ENCODE measurements around the gene VDR. TPM values are rescaled to one million over a fixed set of nuclear protein-coding genes. Genes with fewer than 3 reads are reported as not detected.

Gene VDR
- total RNA-seq, 1 donor from 2014 or later: 0.54 TPM

DNA sequence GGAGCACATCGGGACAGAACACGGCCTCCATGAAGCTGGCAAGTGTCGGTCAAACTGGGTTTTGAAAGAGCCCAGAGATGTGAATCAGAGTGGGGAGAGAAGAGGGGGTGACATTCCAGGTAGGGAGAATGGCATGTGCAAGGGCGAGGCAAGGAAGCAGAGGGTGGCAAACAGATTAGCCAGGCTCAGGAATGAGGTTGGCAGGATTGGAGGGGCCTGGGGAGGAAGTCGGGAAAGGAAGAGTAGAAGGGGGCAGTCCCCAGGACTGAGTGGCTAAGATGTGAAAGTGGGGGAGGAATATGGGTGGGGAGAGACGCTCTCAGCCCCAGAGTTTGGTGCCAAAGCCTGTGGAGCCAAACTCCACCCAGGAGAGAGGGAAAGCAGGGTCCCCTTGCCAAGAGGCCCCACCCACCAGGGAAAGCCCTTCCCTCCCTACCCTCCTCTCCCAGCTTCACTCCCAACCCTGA, 79.6 kb downstream of the VDR start:
- Mint-ChIP-seq H3K4me3 (no peak overlapping the region), H3K9me3 (no peaks in the 10 kb centered on the region), H3K27ac (peak overlapping the region; percentile 74), H3K27me3 (ENCODE audit: low read depth) (no peaks in the 10 kb centered on the region), H3K36me3 (no peaks in the 10 kb centered on the region), H3K4me1 (peaks cover 59% of the 10 kb centered on the region)
- no peak for DNase-seq (ENCODE audit: low spot score in 2 of 2, unreplicated experiment in 2 of 2)
- TF ChIP-seq, protein P1, sequence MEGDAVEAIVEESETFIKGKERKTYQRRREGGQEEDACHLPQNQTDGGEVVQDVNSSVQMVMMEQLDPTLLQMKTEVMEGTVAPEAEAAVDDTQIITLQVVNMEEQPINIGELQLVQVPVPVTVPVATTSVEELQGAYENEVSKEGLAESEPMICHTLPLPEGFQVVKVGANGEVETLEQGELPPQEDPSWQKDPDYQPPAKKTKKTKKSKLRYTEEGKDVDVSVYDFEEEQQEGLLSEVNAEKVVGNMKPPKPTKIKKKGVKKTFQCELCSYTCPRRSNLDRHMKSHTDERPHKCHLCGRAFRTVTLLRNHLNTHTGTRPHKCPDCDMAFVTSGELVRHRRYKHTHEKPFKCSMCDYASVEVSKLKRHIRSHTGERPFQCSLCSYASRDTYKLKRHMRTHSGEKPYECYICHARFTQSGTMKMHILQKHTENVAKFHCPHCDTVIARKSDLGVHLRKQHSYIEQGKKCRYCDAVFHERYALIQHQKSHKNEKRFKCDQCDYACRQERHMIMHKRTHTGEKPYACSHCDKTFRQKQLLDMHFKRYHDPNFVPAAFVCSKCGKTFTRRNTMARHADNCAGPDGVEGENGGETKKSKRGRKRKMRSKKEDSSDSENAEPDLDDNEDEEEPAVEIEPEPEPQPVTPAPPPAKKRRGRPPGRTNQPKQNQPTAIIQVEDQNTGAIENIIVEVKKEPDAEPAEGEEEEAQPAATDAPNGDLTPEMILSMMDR (IDR thresholded peaks at IDR 0.05; ENCODE audit: unreplicated experiment): no peak

DNA sequence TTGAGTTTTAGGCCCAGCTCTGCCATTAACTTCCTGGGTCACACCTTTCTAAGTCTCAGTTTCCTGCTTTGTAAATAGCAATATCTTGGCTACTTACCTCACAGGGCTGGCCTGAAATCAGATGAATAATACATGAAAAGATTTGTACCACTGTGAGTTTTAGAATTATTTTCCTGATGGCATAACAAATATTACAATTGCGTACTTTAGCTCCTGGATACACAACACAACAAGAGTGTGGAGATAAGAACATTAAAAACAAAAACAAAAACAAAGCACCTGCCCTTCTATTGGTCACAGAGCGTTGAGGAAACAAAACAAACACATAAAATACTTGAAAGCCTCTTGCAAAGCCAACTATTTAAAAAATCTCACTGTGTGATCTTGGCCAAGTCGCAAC, 80.2 kb downstream of the VDR start:
- H3K36me3 Mint-ChIP-seq: no peaks in the 10 kb centered on the region
- no peaks in the 10 kb centered on the region for H3K27me3 Mint-ChIP-seq (ENCODE audit: low read depth)
- no peak for DNase-seq (ENCODE audit: low spot score in 2 of 2, unreplicated experiment in 2 of 2)
- peaks cover 59% of the 10 kb centered on the region for H3K4me1 Mint-ChIP-seq
- H3K9me3 Mint-ChIP-seq: no peaks in the 10 kb centered on the region
- TF ChIP-seq, protein P1 (IDR thresholded peaks at IDR 0.05; ENCODE audit: unreplicated experiment): no peak
- no peak overlapping the region for H3K4me3 Mint-ChIP-seq
- H3K27ac Mint-ChIP-seq: peak overlapping the region; percentile 74

DNA sequence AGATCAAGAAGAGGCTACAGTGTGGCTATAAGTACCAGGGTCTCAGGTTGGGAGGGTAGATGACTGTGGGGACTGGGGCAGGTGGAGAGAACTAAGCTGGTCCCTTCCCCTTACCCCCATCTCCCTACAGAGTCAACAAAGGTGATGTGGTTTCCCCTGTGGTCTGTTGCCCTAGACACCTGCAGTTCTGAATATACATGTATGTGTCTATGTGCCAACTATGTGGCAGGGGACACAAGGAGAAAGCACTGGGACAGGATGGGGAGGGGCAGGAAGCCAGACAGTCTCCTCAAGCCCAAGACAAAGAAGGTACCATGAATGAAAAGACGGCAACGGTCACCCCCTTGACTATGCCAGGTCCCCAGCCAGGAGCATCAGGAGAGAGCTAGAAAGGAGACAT, 80.6 kb downstream of the VDR start:
- Mint-ChIP-seq H3K4me3 (no peak overlapping the region), H3K27ac (peak overlapping the region; percentile 54), H3K27me3 (ENCODE audit: low read depth) (no peaks in the 10 kb centered on the region), H3K9me3 (no peaks in the 10 kb centered on the region), H3K4me1 (peaks cover 55% of the 10 kb centered on the region), H3K36me3 (no peaks in the 10 kb centered on the region)
- no peak for DNase-seq (ENCODE audit: low spot score in 2 of 2, unreplicated experiment in 2 of 2)
- TF ChIP-seq, protein P1 (IDR thresholded peaks at IDR 0.05; ENCODE audit: unreplicated experiment): no peak

DNA sequence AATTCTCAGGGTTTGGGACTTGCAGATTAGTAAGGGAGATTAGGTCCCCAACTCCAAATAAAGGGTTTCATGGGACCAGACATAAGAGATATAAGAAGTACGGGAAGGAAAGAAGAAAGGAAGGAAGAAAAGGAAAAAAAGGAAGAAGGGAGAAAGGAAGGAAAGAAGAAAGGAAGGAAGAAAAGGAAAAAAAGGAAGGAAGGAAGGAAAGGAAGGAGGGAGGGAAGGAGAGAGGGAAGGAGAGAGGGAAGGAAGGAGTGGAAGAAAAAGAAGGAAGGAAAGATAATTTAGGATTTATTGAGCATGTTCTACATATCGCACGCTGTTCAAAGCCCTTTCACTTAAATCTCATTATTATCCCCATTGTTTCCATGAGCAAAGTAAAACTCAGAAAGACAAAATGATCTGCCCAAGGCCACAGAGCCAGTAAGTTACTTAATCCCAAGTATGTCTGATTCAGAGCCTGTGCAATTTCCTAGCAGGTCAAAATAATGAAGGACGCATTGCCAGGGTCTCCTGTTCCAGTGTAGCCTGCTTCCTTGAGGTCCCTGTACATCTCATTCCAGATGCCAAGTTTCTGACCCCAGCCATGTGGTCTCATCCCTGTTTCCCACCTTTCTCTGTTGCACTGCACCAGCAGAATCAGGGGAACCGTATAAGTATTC, 81.2 kb downstream of the VDR start:
- Mint-ChIP-seq H3K27ac (peak overlapping the region; percentile 99), H3K36me3 (no peaks in the 10 kb centered on the region), H3K9me3 (no peaks in the 10 kb centered on the region), H3K4me3 (no peak overlapping the region), H3K4me1 (peaks cover 50% of the 10 kb centered on the region), H3K27me3 (ENCODE audit: low read depth) (no peaks in the 10 kb centered on the region)
- DNase-seq (ENCODE audit: low spot score in 2 of 2, unreplicated experiment in 2 of 2): no peak
- TF ChIP-seq, protein P1 (IDR thresholded peaks at IDR 0.05; ENCODE audit: unreplicated experiment): no peak

DNA sequence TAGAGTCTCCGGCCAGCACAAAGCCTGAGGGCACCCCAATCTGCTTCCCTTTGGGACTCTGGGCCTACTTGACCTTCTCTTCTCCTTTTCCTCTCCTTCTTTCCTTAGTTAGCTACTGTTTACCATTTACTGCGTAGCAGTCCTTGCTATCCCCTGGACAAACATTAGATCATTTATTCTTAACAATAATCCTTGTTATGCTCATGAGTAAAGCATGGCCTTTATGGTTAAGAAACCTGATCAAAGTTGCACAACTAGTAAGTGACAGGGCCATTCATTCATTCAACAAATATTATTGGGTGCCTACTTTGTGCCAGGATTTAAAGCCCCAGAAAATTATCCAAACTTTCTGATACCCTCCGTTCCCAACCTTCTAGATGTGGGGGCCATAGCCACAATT, 81.9 kb downstream of the VDR start:
- DNase-seq (ENCODE audit: low spot score in 2 of 2, unreplicated experiment in 2 of 2): no peak
- H3K4me1 Mint-ChIP-seq: peaks cover 50% of the 10 kb centered on the region
- H3K9me3 Mint-ChIP-seq: no peaks in the 10 kb centered on the region
- TF ChIP-seq, protein P1 (IDR thresholded peaks at IDR 0.05; ENCODE audit: unreplicated experiment): no peak
- no peak overlapping the region for H3K4me3 Mint-ChIP-seq
- no peaks in the 10 kb centered on the region for H3K36me3 Mint-ChIP-seq
- H3K27ac Mint-ChIP-seq: peak overlapping the region; percentile 99
- H3K27me3 Mint-ChIP-seq (ENCODE audit: low read depth): no peaks in the 10 kb centered on the region
